A673 (cell line): Measurements from ENCODE around the gene RFX2.

Source experiments
- EZH2 ChIP-seq: fragments of 200-600 bp; sonication (generic); IDR thresholded peaks from 2 replicates; pipeline ENCODE4 v1.6.1; 2017; ENCODE audit warnings: borderline replicate concordance, low read depth, mild to moderate bottlenecking, mixed read lengths, antibody characterized with exemption, low read length; ENCODE audit not compliant: poor library complexity, severe bottlenecking
- TF ChIP-seq, protein P1 (sequence below): fragments of 300-800, 200-600 bp; sonication (generic); conservative IDR thresholded peaks from 2 replicates; pipeline ENCODE4 v1.5.1; 2017; ENCODE audit warnings: low read depth, mild to moderate bottlenecking, antibody characterized with exemption, low read length, moderate library complexity, mixed read lengths

DNA sequence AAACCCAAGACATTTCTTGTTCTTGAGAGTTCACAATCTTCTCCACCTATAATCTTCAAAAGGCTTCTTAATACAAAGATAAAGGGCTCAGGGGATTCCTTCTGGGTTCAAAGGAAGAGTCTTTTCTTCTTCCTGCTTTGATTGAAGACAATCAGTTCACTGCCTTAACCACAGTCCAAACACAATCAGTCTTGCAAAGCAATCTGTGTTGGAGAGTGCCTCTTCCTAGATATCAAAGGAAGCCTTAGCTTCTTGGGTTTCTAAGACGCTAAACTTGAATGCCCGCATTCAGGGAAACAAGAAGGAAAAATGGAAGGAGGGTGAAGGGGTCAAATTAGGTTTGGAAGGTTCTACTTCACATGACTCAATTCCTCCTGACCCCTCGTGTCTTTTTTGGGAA is 159.6 kb downstream of the RFX2 start:
- TF ChIP-seq, protein P1, sequence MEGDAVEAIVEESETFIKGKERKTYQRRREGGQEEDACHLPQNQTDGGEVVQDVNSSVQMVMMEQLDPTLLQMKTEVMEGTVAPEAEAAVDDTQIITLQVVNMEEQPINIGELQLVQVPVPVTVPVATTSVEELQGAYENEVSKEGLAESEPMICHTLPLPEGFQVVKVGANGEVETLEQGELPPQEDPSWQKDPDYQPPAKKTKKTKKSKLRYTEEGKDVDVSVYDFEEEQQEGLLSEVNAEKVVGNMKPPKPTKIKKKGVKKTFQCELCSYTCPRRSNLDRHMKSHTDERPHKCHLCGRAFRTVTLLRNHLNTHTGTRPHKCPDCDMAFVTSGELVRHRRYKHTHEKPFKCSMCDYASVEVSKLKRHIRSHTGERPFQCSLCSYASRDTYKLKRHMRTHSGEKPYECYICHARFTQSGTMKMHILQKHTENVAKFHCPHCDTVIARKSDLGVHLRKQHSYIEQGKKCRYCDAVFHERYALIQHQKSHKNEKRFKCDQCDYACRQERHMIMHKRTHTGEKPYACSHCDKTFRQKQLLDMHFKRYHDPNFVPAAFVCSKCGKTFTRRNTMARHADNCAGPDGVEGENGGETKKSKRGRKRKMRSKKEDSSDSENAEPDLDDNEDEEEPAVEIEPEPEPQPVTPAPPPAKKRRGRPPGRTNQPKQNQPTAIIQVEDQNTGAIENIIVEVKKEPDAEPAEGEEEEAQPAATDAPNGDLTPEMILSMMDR, result no peak
- no peak for TF ChIP-seq EZH2
